ENCODE measurements around the gene GPR142. TPM values are rescaled to one million over a fixed set of nuclear protein-coding genes. Genes with fewer than 3 reads are reported as not detected.

GPR142 gene
- total RNA-seq, 4 donors from 2014 or later = not detected

DNA sequence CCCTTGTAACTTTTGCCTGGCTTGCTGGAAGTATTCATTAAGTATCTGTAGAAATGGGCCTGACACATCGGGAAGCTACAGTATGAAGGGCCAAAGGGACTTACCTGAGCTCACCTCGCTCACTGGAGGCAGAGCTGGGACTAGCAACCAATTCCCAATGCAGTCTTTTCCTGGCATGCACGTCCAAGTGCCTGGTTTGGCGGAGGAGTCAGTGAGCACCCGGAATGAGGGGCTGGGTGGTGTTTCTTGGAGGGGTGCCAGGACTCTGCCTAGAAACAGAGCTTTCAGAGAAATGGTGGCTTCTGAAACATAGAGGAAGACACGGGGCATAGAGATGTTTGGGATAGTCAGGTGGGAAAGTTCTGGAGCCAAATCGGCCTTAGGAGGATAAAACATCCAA lies 46.2 kb downstream of the GPR142 start:
- TF ChIP-seq CTCF (IDR thresholded peaks at IDR 0.05) = no peak
- no peak for TF ChIP-seq EP300 (IDR thresholded peaks at IDR 0.05)
- no peak for TF ChIP-seq POLR2A (IDR thresholded peaks at IDR 0.05)
- no peak for TF ChIP-seq POLR2AphosphoS5 (IDR thresholded peaks at IDR 0.05)
- Histone ChIP-seq H3K4me1 (peaks cover 4% of the 10 kb centered on the region), H3K4me3 (no peak overlapping the region), H3K36me3 (no peaks in the 10 kb centered on the region), H3K27me3 (no peaks in the 10 kb centered on the region), H3K9me3 (no peaks in the 10 kb centered on the region), H3K27ac (no peak overlapping the region)
- 73% methylated on average over 7 of the region's 7 CpGs for WGBS
- no peak for DNase-seq (ENCODE audit: low spot score in 2 of 2)

- TF ChIP-seq EP300 (IDR thresholded peaks at IDR 0.05) = no peak
- TF ChIP-seq POLR2AphosphoS5 (IDR thresholded peaks at IDR 0.05) = no peak
- no peak for TF ChIP-seq CTCF (IDR thresholded peaks at IDR 0.05)
- peaks cover 4% of the 10 kb centered on the region for H3K4me1 ChIP-seq
- H3K36me3 ChIP-seq = no peaks in the 10 kb centered on the region
- 90% methylated on average over 3 of the region's 3 CpGs for WGBS
- H3K27ac ChIP-seq = no peak overlapping the region
- no peaks in the 10 kb centered on the region for H3K27me3 ChIP-seq
- no peak overlapping the region for H3K4me3 ChIP-seq
- no peak for DNase-seq (ENCODE audit: low spot score in 2 of 2)
- H3K9me3 ChIP-seq = no peaks in the 10 kb centered on the region
These were observed 47.2 kb downstream of the GPR142 start for GRCh38 chr17:74414510-74414909.

- Histone ChIP-seq H3K27me3 (no peaks in the 10 kb centered on the region), H3K27ac (no peak overlapping the region), H3K4me1 (peaks cover 4% of the 10 kb centered on the region), H3K36me3 (no peaks in the 10 kb centered on the region), H3K9me3 (no peaks in the 10 kb centered on the region), H3K4me3 (no peak overlapping the region)
- TF ChIP-seq POLR2A (IDR thresholded peaks at IDR 0.05) = no peak
- TF ChIP-seq CTCF (IDR thresholded peaks at IDR 0.05) = no peak
- TF ChIP-seq POLR2AphosphoS5 (IDR thresholded peaks at IDR 0.05) = no peak
- no peak for TF ChIP-seq EP300 (IDR thresholded peaks at IDR 0.05)
- DNase-seq (ENCODE audit: low spot score in 2 of 2) = no peak
- WGBS = 95% methylated on average over 13 of the region's 13 CpGs
These were observed 48.5 kb downstream of the GPR142 start for GRCh38 chr17:74415608-74416396.

- Histone ChIP-seq H3K27ac (no peak overlapping the region), H3K4me1 (peaks cover 4% of the 10 kb centered on the region), H3K4me3 (no peak overlapping the region), H3K27me3 (peaks cover 3% of the 10 kb centered on the region), H3K36me3 (no peaks in the 10 kb centered on the region), H3K9me3 (no peaks in the 10 kb centered on the region)
- no peak for DNase-seq (ENCODE audit: low spot score in 2 of 2)
- WGBS = 60% methylated on average over 10 of the region's 12 CpGs
- TF ChIP-seq CTCF (IDR thresholded peaks at IDR 0.05) = no peak
- TF ChIP-seq POLR2A (IDR thresholded peaks at IDR 0.05) = no peak
- no peak for TF ChIP-seq EP300 (IDR thresholded peaks at IDR 0.05)
- TF ChIP-seq POLR2AphosphoS5 (IDR thresholded peaks at IDR 0.05) = no peak
These were observed 50.1 kb downstream of the GPR142 start for GRCh38 chr17:74417178-74418045.

- Histone ChIP-seq H3K4me1 (peaks cover 10% of the 10 kb centered on the region), H3K9me3 (no peaks in the 10 kb centered on the region), H3K4me3 (no peak overlapping the region), H3K36me3 (no peaks in the 10 kb centered on the region), H3K27ac (no peak overlapping the region), H3K27me3 (peaks cover 11% of the 10 kb centered on the region)
- no peak for DNase-seq (ENCODE audit: low spot score in 2 of 2)
- no peak for TF ChIP-seq POLR2AphosphoS5 (IDR thresholded peaks at IDR 0.05)
- TF ChIP-seq EP300 (IDR thresholded peaks at IDR 0.05) = no peak
- no peak for TF ChIP-seq POLR2A (IDR thresholded peaks at IDR 0.05)
- TF ChIP-seq CTCF (IDR thresholded peaks at IDR 0.05) = no peak
- 78% methylated on average over 10 of the region's 10 CpGs for WGBS
These were observed 52.7 kb downstream of the GPR142 start for GRCh38 chr17:74419928-74420411.

Data from suprapubic skin (tissue), 4 donors.